HG02943 (cell line): ENCODE data around the gene SORBS2.

ENCODE experiments used
- ATAC-seq: cut with Tn5 transposase; IDR thresholded peaks from one replicate; pipeline ENCODE4 v1.9.1; 2021; ENCODE audit warnings: mild to moderate bottlenecking, low read depth, moderate library complexity; ENCODE audit not compliant: unreplicated experiment

SORBS2 gene

GRCh38 chr4:185600801-185601434 is 211.1 kb downstream of the SORBS2 start:
- no peak for ATAC-seq

DNA sequence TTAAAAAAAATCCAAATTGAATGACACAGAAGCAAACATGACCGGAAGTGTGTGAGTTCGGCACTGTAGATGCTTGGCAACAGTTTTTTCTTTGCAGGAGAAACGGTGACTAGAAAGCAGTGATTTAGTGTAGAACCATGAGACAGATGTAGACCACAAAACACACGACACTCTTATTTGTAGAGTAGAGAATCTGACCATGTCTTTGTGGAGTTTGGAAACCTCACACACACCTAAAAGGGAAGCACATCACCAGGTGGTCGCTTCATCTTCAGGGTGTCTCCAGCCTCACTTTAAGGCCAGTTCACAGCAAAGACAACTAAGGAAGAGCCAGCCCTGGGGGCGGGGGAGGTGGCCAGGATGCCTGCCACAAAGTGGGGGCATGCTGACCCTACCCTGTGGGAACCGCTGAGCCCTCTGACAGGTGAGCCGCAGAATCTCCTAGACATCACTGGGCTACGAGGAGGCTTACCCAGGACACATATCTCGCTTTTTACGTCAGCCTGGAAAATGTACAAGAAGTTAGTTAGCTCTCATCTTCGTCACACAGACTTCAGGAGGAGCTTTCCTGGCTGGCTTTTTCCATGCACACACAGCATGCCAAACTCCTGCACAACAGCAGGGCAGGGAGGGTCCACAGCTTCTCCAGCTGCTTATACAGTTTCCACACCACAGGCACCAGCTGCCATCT is 212.3 kb downstream of the SORBS2 start:
- no peak for ATAC-seq

GRCh38 chr4:185598846-185599552 is 213.0 kb downstream of the SORBS2 start:
- ATAC-seq: no peak

- peak; percentile 73 for ATAC-seq
These were observed 214.3 kb downstream of the SORBS2 start for GRCh38 chr4:185597532-185598188.

GRCh38 chr4:185592845-185593488 is 219.0 kb downstream of the SORBS2 start:
- ATAC-seq: no peak

- no peak for ATAC-seq
These were observed 219.6 kb downstream of the SORBS2 start for GRCh38 chr4:185592438-185592837.

DNA sequence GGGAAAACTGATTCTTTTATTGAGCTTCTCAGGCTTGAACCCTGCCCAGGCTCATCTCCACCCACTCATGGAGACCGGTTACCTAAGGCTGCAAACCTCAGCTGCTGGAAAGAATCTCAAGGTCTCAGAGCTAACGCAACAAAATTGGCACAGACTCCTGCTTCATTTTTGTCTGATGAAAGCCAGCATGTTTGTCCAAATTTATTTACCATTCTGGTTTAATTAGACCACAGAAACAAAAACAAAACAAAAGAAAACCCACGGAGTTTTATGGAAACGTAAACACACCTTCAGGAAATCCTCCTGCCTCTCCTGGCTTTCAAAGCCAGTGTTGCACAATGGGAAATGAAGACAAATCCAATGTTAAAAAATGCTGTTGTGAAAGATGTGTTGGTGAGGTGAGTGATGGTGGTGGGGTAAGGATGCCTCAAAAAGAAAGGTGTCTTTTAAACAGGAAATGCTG is 220.3 kb downstream of the SORBS2 start:
- ATAC-seq: no peak

GRCh38 chr4:185590982-185591381 is 221.0 kb downstream of the SORBS2 start:
- ATAC-seq: no peak

- ATAC-seq: no peak
These were observed 222.7 kb downstream of the SORBS2 start for GRCh38 chr4:185589067-185589836.

GRCh38 chr4:185587427-185588161 is 224.4 kb downstream of the SORBS2 start:
- peak; percentile 97 for ATAC-seq

- ATAC-seq: no peak
These were observed 225.0 kb downstream of the SORBS2 start for GRCh38 chr4:185587030-185587426.

DNA sequence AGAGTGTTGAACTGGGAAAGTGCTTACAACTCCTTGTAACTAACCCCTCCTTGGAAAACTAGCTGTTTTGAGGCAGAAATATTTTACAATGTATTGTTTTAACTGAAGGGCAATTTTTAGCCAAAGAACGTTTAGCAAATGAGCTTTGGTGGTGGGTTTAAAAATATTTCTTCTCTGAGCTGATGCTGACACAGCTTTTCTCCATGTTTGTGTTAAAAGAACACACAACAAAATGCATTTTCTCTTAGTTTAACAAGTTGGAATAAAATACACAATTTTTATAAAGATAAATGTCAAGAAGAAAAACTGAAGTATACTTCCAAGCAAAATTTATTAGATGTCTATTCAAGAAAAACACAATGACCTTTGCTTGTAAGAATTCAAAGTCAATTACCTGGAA is 226.8 kb downstream of the SORBS2 start:
- no peak for ATAC-seq

DNA sequence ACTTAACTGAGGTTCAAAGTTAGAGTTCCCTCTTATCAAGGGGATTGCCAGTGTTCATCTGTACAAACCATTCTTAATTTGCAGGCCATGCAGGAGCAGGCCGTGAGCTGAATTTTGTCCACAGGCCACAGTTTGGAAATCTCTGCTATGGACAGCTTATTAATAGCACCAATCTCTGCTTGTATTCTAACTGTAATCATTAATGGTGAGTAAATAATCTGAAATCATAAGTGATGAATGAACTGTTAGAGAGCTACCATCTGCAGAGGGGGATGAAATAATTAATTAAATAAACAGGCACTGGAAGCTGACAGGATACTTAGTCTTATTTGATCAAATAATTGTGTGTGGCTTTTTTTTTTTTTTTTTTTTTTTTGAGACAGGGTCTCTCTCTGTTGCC is 228.2 kb downstream of the SORBS2 start:
- ATAC-seq: no peak

DNA sequence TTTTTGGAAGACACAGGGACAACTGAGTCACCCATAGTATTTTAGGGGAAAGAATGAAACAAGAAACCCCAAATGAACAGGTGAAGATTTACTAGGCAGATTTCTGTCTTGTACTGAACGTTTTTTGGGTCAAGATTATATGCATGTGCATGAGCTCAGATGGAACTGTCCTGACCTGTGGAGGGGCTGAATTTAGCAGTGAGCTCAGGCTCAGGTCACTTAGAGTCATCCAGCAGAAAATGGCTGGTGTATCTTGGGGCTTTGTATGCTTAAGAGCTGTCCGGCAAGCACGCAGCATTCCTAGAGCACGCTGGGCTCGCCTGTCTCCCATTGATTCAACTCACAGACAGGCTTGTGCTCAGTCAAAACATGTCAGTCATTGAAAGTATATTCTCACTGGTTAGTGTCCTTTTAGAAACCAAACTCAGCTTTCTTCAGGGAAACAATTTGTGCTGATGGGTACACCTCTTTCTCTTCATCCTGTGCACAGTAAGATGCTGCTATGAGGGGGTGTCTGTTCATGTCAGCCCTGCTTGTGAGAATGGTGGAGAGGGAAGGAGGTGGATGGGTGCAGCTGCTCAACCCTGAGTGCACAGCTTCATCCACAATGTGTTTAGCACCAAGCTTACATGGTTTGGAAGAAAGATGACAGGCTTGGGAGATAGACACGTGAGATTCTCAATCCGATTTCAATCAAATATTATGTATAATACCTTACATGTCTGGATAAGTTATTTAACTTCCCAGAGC is 229.2 kb downstream of the SORBS2 start:
- ATAC-seq: no peak

GRCh38 chr4:185580699-185581098 is 231.3 kb downstream of the SORBS2 start:
- no peak for ATAC-seq

- no peak for ATAC-seq
These were observed 233.7 kb downstream of the SORBS2 start for GRCh38 chr4:185578284-185578683.

DNA sequence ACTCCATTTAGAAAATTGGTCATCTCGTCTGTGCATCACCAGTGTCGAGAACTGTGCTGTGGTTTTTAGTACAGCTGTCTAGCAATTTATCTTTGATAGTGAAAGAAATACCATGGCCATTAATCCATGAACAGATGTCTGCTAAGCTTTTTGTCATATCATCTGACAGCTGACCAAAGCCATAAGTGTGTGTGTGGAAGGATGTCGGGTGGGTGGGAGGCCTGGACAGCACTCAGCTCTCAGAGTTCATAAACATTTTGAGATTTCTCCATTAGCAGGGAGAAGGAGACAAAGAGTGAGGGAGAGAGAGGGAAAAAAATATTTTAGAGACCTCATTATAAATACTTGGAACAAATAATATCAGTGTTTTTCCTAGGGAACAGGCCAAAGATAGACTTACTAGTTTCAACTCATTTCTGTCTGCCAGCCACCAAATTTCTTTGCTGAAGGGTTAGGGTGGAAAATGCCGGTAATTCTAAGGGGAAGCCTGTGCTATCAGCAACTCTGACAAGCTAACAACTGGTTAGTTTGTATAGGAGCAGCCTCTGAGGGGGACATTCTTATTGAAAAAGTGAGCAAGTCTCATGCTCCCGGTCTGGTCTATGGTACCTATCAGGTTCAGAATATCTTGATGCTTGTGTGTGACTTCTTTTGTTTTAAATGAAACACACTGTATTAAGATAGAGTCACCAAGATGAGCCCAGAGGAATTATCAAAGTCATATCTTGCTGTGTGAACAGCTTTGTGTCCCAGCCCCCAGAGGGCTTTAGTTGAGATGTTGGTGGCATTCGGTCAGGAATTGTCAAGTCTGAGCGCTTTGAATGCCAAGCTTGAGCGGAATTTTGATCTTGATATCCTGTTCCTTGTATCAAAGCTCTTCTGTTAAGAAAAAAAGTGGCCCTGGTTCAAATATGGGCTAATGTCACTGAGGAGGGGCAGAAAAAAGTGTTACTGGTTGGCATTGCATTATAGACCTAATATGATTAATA is 234.7 kb downstream of the SORBS2 start:
- no peak for ATAC-seq
